AG10803 (cell line): ENCODE measurements around the gene KLHL3.
A peak's percentile ranks its signal among the peaks of the same experiment; 100 is the strongest.

Experiments used
- DNase-seq: peaks from one replicate; pipeline ENCODE4 v3.0.0; 2010; ENCODE audit warnings: low read depth
- H3K4me3 ChIP-seq: 2 replicates; pipeline ENCODE4 v1.5.1; 2011; ENCODE audit warnings: mild to moderate bottlenecking, low read length, control low read depth
- TF ChIP-seq, protein P1 (sequence below): conservative IDR thresholded peaks from 2 replicates; pipeline ENCODE4 v1.5.1; 2011; ENCODE audit warnings: mild to moderate bottlenecking, low read length, control low read depth, inconsistent platforms

Gene KLHL3

DNA sequence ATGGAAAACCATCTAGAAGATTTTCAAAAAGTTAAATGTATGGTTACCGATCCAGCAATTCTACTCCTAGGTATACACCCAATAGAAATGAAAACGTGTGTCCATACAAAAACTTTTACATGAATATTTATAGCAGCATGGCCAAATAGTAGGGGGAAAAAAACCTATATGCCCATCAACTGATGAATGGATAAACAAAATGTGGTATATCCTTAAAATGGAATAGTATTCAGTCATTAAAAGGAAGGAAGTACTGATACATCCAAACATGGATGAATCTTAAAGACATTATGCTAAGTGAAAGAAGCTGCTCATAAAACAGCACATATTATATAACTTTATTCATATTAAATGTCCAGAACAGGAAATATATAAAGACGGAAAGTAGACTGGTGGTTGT lies 143.6 kb downstream of the KLHL3 start:
- H3K4me3 ChIP-seq: no peak overlapping the region
- TF ChIP-seq, protein P1, sequence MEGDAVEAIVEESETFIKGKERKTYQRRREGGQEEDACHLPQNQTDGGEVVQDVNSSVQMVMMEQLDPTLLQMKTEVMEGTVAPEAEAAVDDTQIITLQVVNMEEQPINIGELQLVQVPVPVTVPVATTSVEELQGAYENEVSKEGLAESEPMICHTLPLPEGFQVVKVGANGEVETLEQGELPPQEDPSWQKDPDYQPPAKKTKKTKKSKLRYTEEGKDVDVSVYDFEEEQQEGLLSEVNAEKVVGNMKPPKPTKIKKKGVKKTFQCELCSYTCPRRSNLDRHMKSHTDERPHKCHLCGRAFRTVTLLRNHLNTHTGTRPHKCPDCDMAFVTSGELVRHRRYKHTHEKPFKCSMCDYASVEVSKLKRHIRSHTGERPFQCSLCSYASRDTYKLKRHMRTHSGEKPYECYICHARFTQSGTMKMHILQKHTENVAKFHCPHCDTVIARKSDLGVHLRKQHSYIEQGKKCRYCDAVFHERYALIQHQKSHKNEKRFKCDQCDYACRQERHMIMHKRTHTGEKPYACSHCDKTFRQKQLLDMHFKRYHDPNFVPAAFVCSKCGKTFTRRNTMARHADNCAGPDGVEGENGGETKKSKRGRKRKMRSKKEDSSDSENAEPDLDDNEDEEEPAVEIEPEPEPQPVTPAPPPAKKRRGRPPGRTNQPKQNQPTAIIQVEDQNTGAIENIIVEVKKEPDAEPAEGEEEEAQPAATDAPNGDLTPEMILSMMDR: no peak
- no peak for DNase-seq

DNA sequence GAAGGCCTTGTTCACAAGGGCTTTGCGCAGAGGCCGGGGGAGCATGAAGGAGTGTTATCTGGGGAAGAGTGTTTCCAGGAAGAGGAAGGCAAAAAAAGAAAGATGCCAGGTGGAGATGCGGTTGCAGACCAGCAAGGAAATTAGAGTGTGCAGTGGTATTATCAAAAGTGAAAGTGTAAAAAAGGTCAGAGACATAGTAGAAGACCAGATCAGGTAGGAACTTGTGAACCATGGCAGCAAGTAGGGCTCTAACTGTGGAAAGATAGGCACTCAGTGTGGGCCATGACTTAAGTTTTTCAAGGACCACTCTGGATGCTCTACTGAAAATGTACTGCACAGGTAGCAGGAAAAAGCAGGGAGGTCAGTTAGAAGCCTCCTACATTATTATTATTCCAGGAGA lies 146.7 kb downstream of the KLHL3 start:
- no peak overlapping the region for H3K4me3 ChIP-seq
- DNase-seq: no peak
- TF ChIP-seq, protein P1: no peak

GRCh38 chr5:137587919-137588318 lies 148.0 kb downstream of the KLHL3 start:
- TF ChIP-seq, protein P1: no peak
- no peak overlapping the region for H3K4me3 ChIP-seq
- DNase-seq: no peak

DNA sequence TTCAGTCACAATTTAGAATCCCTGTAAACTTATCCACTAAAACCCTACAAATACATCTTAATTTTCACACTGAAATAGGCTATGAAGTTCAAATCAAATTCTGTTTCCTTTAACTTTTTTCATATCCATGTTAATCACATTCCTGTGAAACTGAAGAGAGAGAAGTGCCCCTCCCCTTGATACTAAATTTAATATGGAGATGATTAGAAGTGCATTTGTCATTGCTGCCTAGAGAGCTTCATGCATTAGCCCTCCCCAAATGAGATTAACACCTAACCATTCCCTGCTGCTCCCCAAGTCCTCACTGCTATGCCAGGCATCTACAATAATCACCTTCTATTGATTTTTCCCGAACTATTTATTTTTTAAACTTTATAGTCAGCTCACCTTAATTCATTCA lies 151.6 kb downstream of the KLHL3 start:
- no peak for DNase-seq
- TF ChIP-seq, protein P1: no peak
- no peak overlapping the region for H3K4me3 ChIP-seq

DNA sequence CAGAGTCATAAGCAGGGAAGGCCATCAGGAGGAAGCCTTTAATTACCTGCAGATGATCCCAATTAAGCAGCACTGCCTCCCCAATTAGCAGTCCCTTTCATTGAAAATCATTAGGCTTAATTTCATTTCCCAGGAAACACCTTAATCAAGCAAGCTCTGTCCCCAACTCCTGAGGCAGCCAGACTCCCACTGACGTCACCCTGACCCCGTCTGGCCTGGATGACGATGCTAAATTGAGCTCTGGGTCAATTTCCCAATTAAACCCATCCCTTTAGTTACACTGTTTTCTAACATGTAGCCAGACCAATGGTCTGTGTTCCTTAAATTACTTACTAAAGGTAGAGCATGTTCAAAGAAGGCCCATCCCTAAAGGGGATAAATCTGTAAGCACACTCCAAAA lies 152.8 kb downstream of the KLHL3 start:
- no peak overlapping the region for H3K4me3 ChIP-seq
- TF ChIP-seq, protein P1: no peak
- no peak for DNase-seq

DNA sequence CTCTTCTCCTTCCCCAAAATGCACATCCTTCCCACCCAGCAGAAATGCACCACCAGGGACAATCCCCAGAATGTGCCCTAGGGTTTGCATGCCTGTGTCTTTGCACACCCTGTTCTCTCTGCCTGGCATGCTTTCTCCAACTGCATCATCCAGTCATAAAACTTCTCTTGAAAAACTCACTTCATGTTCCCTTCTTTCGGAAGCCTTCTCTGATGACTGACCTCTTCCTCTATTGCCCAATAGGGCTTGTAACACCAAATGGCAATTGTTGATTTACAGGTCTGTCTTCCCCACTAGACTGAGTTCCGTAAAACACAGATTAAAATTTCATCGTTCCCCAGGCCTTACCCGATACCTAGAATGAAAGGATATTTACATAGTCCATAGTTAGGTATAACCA lies 153.7 kb downstream of the KLHL3 start:
- no peak overlapping the region for H3K4me3 ChIP-seq
- TF ChIP-seq, protein P1: no peak
- DNase-seq: peak; percentile 12

DNA sequence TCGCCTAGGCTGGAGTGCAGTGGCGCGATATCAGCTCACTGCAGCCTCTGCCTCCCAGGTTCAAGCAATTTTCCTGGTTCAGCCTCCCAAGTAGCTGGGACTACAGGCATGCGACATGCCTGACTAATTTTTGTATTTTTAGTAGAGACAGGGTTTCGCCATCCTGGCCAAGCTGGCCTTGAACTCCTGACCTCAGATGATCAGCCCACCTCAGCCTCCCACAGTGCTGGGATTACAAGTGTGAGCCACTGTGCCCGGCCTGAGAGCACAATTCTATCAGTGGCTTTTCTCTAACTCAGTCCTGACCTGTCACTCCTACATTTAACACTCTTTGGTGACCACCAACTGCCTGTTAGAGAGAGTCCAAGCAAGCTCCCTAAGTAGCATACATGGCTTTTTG lies 154.1 kb downstream of the KLHL3 start:
- no peak for DNase-seq
- TF ChIP-seq, protein P1: no peak
- H3K4me3 ChIP-seq: no peak overlapping the region
